ENCODE measurements around the gene EEIG1.

The EEIG1 gene

DNA sequence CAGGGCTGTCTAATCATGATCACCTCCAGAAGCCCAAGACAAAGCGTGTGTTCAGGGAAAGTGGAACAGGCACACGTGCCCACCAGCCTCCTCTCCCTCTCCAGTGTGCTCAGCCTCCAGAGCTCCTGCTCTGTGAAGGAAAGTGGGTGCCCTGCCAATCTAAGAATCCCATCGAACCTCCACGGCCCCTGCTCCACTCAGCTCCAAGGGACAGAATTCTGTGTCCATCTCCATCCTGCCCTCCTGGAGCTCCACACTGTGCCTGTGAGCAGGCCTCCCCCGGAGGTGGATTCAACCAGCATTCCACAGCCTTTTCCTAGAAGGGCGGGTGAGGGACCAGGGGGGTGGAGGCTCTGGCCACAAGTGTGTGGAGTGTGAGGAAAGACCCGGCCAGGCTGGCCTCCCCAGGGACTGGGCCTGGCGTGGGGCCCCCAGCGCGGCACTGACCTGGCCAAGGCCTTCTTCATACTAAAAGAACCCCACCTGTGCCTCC is 6.0 kb downstream of the EEIG1 start:
- no peak for DNase-seq (ENCODE audit: low read depth in 2 of 2)

DNA sequence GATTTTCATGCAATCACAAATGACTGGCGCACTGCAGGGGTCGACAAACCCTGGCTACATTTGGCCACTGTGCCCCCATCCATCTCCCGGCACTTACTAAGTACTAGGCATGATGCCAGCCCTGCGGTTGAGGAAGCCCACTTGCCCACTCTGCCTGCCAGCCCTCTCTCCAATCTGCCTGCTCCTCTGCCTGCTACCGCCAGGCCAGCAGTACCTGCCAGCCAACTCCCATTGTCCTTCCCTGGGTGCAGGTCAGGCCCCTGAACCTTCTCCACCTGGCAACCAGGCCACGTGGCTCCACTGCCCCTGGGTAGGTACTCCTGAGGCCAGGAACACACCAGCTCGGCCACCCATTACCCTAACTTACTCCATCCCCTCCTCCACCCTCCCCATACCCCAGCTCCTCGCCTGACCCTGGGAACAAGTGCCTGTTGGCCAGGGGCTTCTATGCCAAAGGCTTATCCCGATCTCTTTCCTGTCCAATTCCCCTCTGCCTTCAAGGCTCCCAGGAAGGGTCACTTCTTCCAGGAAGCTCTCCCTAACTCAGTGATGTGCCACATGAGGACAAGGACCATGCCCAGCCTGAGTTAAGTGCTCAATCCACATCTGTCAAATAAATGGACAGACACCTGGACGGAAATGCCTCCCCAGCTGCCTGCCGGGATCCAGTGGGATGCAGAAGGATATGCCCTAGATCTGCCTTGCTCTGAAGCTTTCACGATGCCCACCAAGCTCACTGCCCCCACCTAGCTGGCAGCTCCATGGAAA is 6.6 kb downstream of the EEIG1 start:
- DNase-seq (ENCODE audit: low read depth in 2 of 2): no peak

GRCh38 chr9:127973169-127974000 is 7.4 kb downstream of the EEIG1 start:
- DNase-seq (ENCODE audit: low read depth in 2 of 2): no peak

GRCh38 chr9:127972236-127972871 is 8.4 kb downstream of the EEIG1 start:
- no peak for DNase-seq (ENCODE audit: low read depth in 2 of 2)

DNA sequence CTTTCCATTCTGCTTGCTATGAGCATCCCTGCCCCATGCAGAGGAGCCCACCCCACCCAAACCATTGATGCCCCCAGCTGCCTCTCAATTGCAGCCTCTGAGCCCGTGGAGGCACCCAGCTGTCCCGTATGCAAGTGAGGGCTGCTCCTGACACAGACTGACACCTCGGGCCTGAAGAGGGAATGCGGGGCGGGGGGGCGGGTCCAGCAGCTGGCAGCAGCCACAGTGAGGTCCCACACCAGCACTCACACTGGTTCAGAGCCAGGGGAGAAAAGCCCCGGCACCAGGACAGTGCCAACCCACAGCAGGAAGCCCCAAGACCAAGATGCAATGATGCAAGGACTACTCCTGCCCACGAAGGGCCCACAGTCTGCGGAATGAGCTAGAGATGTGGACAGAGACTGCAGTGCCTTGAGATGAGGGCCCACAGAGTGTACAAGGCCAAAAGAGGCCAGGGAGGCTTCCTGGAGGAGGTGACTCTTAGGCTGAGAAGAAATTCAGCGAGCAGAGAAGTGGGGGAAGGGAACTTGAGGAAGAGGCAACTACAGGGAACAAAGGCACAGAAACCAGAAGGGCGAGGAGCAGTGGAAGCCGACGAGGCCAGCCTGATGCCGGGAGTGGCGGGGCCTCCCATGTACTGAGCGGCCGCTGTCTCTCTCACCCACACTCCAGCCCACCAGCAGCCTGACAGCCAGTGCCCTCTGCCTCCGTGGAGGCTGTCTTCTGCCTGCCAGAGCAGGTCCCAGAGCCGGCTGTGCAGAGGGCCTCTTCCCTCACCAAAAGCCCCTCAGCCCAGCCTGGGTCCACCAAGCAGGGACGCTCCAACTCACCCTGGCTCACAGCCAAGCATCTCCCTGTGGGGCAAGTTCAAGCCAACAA is 9.2 kb downstream of the EEIG1 start:
- DNase-seq (ENCODE audit: low read depth in 2 of 2): no peak

- no peak for DNase-seq (ENCODE audit: low read depth in 2 of 2)
Measured at GRCh38 chr9:127970401-127971313, 10.1 kb downstream of the EEIG1 start.

DNA sequence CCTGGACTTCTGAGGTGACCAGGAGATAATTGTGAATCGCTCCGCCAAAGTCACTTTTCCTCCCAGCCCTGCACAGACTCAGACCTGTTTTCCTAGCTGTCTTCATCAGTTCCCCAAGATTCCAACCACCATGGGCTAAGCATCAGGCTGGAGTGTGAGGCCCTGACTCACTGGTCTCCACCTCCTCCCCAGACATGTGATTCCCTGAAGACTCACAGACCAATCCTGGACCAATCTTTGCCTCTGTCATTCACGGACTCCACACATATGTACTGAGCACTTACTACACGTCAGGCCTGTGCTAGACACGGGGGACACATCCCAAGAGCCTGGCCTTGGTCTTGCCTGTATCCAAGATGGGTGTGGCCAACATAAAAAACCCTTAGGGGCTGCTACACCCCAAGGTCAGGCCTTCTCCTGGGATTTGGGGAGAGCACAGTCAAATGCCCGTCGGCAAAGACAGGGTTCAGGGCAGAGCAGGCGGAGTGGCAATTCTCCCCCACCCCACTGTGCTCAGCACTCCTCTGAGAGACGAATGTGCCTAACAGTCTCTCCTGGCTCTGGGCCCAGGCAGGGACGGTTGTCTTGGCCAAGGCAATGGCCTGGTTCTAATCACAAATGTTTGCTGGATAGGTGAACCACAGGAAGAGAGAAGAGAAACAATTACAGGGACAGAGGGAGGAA is 11.9 kb downstream of the EEIG1 start:
- DNase-seq (ENCODE audit: low read depth in 2 of 2): no peak

- DNase-seq (ENCODE audit: low read depth in 2 of 2): no peak
Measured at GRCh38 chr9:127968042-127968441, 12.7 kb downstream of the EEIG1 start.

- DNase-seq (ENCODE audit: low read depth in 2 of 2): no peak
Measured at GRCh38 chr9:127967151-127967809, 13.5 kb downstream of the EEIG1 start.

- DNase-seq (ENCODE audit: low read depth in 2 of 2): no peak
Measured at GRCh38 chr9:127966416-127967150, 14.2 kb downstream of the EEIG1 start.

GRCh38 chr9:127965953-127966352 is 14.8 kb downstream of the EEIG1 start:
- DNase-seq (ENCODE audit: low read depth in 2 of 2): no peak

GRCh38 chr9:127963359-127964064 is 17.3 kb downstream of the EEIG1 start:
- DNase-seq (ENCODE audit: low read depth in 2 of 2): no peak

DNA sequence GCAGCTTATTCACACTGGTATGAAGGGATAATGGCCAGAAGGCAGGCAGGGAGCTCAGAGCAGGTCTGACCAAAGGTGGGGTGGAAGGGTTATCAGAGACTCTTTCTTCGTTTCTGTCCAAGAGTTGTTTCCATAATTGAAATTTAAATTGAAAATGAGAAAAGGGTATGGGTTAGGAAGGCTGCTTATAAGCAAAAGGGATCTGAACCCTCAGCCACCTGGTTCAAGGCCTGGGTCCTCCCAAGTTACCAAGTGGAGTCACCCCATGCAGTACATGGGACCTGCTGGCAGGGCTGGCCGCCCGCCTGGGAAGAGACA is 17.8 kb downstream of the EEIG1 start:
- no peak for DNase-seq (ENCODE audit: low read depth in 2 of 2)

DNA sequence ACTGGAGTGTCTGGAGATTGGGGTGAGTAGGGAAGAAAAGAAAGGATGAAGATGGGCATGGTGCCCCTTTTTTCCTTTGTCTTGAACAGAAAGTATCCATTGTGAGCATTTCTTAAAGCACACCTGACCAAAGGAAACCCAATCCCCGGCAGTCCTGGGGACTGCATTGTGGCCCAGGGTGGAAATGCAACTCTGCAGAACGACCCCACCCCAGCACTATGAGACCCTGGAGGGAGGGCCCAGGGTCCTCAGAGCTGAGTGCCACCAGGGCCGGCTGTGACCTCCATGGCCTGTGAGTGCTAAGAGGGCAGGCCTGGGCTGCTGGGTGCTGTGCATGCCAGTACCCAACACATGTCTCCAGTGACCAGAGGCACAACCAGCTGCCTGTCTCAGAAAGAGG is 18.5 kb downstream of the EEIG1 start:
- DNase-seq (ENCODE audit: low read depth in 2 of 2): no peak

DNA sequence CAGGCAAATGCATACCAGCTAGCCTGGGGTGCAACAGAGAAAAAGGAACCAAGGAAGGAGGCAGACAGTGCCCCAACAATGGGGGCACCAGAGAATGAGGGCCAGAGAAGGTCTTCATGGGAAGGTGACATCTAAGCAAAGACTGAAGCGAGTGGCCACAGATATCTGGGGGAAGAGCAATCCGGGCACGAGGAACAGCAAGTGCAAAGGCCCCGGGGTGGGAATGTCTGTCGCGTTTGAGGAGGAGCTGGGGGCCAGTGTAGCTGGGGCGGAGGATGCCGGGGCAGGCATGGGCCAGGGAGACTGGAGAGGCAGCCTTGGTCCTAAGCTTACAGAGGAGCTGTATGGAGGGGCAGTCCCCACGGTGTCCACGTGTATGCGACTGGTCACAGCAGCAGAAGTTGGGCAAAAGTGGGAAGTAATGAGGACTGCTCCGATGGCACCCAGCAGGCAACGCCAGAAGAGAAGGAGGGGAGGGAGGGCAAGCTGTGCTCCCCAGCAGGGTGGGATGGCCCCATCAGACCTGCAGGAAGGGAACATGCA is 19.1 kb downstream of the EEIG1 start:
- DNase-seq (ENCODE audit: low read depth in 2 of 2): no peak

- DNase-seq (ENCODE audit: low read depth in 2 of 2): no peak
Measured at GRCh38 chr9:127961155-127961490, 19.7 kb downstream of the EEIG1 start.

DNA sequence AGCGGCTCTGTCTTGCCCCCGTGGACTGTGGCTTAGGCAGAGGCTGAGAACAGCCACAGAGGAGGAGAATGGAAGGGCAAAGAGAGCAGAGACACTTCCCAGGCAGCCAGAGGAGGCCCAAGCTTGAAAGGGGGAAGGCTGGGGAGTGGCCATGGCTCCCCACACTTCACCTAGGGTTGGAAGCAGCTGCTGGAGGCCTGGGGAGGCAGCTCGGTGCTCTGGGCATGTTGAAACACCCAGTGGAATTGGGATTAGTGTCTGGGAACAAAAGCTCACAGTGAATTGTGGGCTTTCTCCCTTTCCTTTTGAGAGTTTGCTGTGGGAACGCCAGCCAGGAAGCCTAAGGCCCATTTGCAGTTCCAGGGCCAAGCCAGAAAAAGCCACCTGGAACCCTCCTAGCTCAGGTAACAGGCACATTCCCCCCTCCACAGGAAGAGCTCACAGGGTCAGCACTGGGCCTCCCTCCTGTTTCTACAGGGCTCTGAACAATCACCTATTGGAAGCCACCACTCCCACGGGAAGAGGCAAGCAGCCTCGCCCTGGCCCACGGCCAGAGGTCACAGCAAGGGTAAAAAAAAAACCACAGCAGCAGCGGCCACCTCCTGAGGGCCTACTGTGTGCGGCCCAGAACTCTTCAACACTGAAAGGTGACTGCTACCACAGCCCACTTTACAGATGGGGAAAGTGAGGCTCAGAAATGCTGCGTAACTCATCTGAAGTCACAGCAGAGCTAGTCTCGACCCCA is 20.2 kb downstream of the EEIG1 start:
- DNase-seq (ENCODE audit: low read depth in 2 of 2): no peak

All from activated CD8-positive, alpha-beta memory T cell treated with anti-CD3 and anti-CD28 coated beads for 4 hours (primary cell).